Natural killer cell treated with Interleukin-12 subunit alpha and Interleukin-12 subunit beta and Interleukin-15 and Interleukin-18, amount 100 ng/mL, for 72 hours (primary cell): Measurements from ENCODE around the gene LPAR3. TPM values are rescaled to one million over a fixed set of nuclear protein-coding genes. Genes with fewer than 3 reads are reported as not detected.

ENCODE experiments used
- ATAC-seq, 2 donors: fragments of 150-1000 bp; cut with Tn5 transposase in 1 of 2; sonication (Bioruptor Pico), chemical (Tn5 transposase) in 1 of 2; 2 replicates each; pipeline ENCODE4 v1.10.0; 2021
- DNase-seq: peaks from one replicate; pipeline ENCODE4 v3.0.0; 2022; ENCODE audit warnings: low spot score
- H3K27ac Mint-ChIP-seq, 2 donors: 1 replicate in 1 of 2; 2 replicates in 1 of 2; pipeline ENCODE4 v1.8.0; 2022; ENCODE audit warnings: mixed read lengths in 2 of 2, mild to moderate bottlenecking in 1 of 2, moderate library complexity in 1 of 2
- H3K27me3 Mint-ChIP-seq, 2 donors: 1 replicate in 1 of 2; 2 replicates in 1 of 2; pipeline ENCODE4 v1.8.0; 2022; ENCODE audit warnings: mixed read lengths in 2 of 2
- H3K36me3 Mint-ChIP-seq: one replicate; pipeline ENCODE4 v1.8.0; 2022; ENCODE audit warnings: mixed read lengths
- H3K4me1 Mint-ChIP-seq, 2 donors: 1 replicate in 1 of 2; 2 replicates in 1 of 2; pipeline ENCODE4 v1.8.0; 2022; ENCODE audit warnings: low read depth in 2 of 2, mixed read lengths in 2 of 2, mild to moderate bottlenecking in 1 of 2
- H3K4me3 Mint-ChIP-seq: one replicate; pipeline ENCODE4 v1.8.0; 2022; ENCODE audit warnings: mixed read lengths
- H3K9me3 Mint-ChIP-seq: 2 replicates; pipeline ENCODE4 v1.8.0; 2022; ENCODE audit warnings: mixed read lengths
- total RNA-seq, 2 donors: library from RNA; stranded (reverse); gene quantifications; one replicate each; pipeline ENCODE4 v1.2.3, GENCODE V29; 2022

The LPAR3 gene
- total RNA-seq, 2 donors from 2014 or later = 0.90 to 1.4 TPM

GRCh38 chr1:84887261-84887934, 5.6 kb downstream of the LPAR3 start:
- Mint-ChIP-seq H3K36me3 (no peaks in the 10 kb centered on the region), H3K4me1 (no peaks in the 10 kb centered on the region), H3K4me3 (no peak overlapping the region), H3K27ac (no peak overlapping the region), H3K9me3 (no peaks in the 10 kb centered on the region), H3K27me3 (peaks cover 12 to 25% of the 10 kb centered on the region in 2 donors)
- no peak for ATAC-seq
- no peak for DNase-seq

DNA sequence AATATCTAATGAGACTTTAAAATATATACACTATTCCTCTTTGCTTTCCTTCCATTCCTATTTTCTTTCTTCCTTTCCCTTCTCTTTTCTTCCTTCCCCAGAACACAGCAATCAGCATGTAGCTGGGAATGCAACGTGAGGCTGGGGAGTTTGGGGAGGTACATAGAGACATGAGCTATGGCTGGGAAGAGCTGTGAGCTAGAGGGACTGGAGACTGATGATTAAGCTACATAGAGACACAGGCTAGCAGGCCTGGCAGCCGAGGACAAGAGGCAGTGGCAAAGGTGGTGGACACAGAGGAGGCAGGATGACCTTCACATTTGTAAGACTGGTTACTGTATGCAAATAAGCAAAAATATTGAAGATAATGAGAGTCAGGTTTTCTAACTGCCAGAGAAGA, 7.5 kb downstream of the LPAR3 start:
- Mint-ChIP-seq H3K36me3 (no peaks in the 10 kb centered on the region), H3K27me3 (peaks cover 9 to 30% of the 10 kb centered on the region in 2 donors), H3K9me3 (no peaks in the 10 kb centered on the region), H3K4me1 (no peaks in the 10 kb centered on the region), H3K4me3 (no peak overlapping the region), H3K27ac (no peak overlapping the region)
- ATAC-seq = no peak
- DNase-seq = no peak

- Mint-ChIP-seq H3K9me3 (no peaks in the 10 kb centered on the region), H3K4me3 (no peak overlapping the region), H3K27me3 (peaks cover 14 to 34% of the 10 kb centered on the region in 2 donors), H3K27ac (no peak overlapping the region), H3K36me3 (no peaks in the 10 kb centered on the region), H3K4me1 (no peaks in the 10 kb centered on the region)
- no peak for ATAC-seq
- no peak for DNase-seq
These were observed 8.2 kb downstream of the LPAR3 start for GRCh38 chr1:84884671-84885389.

GRCh38 chr1:84883286-84883685, 9.7 kb downstream of the LPAR3 start:
- ATAC-seq (no peak), DNase-seq (no peak)
- Mint-ChIP-seq H3K27ac (no peak overlapping the region), H3K4me1 (no peaks in the 10 kb centered on the region), H3K36me3 (no peaks in the 10 kb centered on the region), H3K27me3 (peaks cover 14 to 34% of the 10 kb centered on the region in 2 donors), H3K9me3 (no peaks in the 10 kb centered on the region), H3K4me3 (no peak overlapping the region)

GRCh38 chr1:84877592-84877991, 15.4 kb downstream of the LPAR3 start:
- Mint-ChIP-seq H3K4me1 (peaks cover 5 to 7% of the 10 kb centered on the region in 2 donors), H3K27ac (no peak overlapping the region), H3K27me3 (peaks cover 25 to 71% of the 10 kb centered on the region in 2 donors), H3K36me3 (no peaks in the 10 kb centered on the region), H3K4me3 (no peak overlapping the region), H3K9me3 (no peaks in the 10 kb centered on the region)
- no peak for ATAC-seq
- DNase-seq = no peak

DNA sequence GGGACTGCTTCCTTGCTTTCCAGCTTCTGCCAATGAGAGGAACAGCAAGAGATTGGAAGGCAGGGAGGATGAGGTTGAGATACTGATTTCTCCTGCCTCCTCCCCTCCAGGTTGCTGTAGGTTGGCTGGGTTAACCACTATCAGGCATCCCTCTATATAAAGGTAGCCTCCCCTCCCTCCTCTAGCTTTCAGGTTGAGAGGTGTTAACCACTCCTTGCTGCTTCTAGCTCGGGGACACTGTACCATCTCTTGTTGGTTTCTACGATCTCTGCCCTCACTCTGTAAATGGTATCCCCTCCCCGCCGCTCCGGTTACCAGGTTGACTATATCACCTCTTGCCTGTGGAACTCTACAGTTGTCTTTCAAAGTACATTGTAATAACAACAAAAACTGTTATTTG, 16.7 kb downstream of the LPAR3 start:
- Mint-ChIP-seq H3K9me3 (no peaks in the 10 kb centered on the region), H3K36me3 (no peaks in the 10 kb centered on the region), H3K4me1 (peaks cover 5 to 7% of the 10 kb centered on the region in 2 donors), H3K27me3 (peaks cover 29 to 69% of the 10 kb centered on the region in 2 donors), H3K27ac (no peak overlapping the region), H3K4me3 (no peak overlapping the region)
- peak; percentile 50 to 58 for ATAC-seq
- DNase-seq = no peak

GRCh38 chr1:84873366-84873765, 19.6 kb downstream of the LPAR3 start:
- no peaks in the 10 kb centered on the region for H3K36me3 Mint-ChIP-seq
- no peak for ATAC-seq
- H3K4me1 Mint-ChIP-seq = peaks cover 5 to 7% of the 10 kb centered on the region in 2 donors
- DNase-seq = no peak
- no peak overlapping the region for H3K4me3 Mint-ChIP-seq
- no peak overlapping the region for H3K27ac Mint-ChIP-seq
- no peaks in the 10 kb centered on the region for H3K9me3 Mint-ChIP-seq
- H3K27me3 Mint-ChIP-seq = peaks cover 26 to 61% of the 10 kb centered on the region in 2 donors

DNA sequence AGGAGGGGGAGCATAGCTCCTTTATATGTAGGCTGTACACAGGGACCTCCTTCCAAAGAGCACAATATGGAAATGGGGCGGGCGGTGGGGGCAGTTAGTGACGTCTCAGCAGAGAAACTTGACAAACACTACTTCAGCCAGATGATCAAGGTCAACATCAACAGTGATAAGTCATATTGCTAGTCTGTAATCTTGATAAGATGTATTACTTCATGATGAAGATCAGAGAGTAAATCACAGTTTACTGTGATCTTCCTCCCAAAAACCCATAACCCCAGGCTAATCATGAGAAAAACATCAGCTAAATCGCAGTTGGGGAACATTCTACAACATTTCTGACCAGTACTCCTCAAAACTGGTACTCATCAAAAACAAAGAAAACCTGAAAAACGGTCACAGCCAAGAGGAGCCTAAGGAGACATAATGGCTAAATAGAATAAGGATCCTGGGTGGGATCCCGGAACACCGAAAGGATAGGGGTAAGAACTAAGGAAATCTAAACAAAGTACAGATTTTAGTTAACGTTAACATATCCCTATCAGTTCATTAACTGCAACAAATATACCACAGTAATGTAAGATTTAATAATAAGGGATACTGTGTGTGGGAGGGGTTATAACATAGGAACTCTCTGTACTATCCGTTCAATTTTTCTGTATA, 20.2 kb downstream of the LPAR3 start:
- no peak overlapping the region for H3K27ac Mint-ChIP-seq
- H3K9me3 Mint-ChIP-seq = no peaks in the 10 kb centered on the region
- no peak overlapping the region for H3K4me3 Mint-ChIP-seq
- ATAC-seq (no peak), DNase-seq (no peak)
- peaks cover 5 to 7% of the 10 kb centered on the region in 2 donors for H3K4me1 Mint-ChIP-seq
- peaks cover 23 to 55% of the 10 kb centered on the region in 2 donors for H3K27me3 Mint-ChIP-seq
- no peaks in the 10 kb centered on the region for H3K36me3 Mint-ChIP-seq

DNA sequence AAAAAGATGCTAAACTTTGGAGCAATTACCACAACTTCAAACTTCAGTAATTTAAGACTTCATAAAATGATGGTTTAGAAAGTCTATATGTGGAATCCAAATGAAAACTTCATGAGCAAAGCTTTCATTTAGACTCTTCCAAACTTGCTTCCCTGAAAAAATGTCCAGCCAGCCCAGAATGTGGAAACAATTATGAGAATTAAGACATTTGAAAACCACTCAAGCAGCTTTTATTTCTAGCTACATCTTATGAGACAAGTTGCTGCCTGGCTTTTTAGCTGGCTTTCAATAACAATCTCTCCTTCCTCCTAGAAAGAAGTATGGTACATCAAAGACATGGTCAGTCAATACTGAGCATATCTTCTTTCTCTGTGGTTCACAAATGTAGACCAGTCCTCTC, 21.8 kb downstream of the LPAR3 start:
- no peaks in the 10 kb centered on the region for H3K9me3 Mint-ChIP-seq
- H3K27ac Mint-ChIP-seq = no peak overlapping the region
- no peaks in the 10 kb centered on the region for H3K36me3 Mint-ChIP-seq
- no peak overlapping the region for H3K4me3 Mint-ChIP-seq
- no peak for ATAC-seq
- peaks cover 22 to 39% of the 10 kb centered on the region in 2 donors for H3K27me3 Mint-ChIP-seq
- DNase-seq = no peak
- H3K4me1 Mint-ChIP-seq = peaks cover under 1% of the 10 kb centered on the region in 2 donors

GRCh38 chr1:84870591-84870990, 22.4 kb downstream of the LPAR3 start:
- Mint-ChIP-seq H3K9me3 (no peaks in the 10 kb centered on the region), H3K27ac (no peak overlapping the region), H3K36me3 (no peaks in the 10 kb centered on the region), H3K4me3 (no peak overlapping the region), H3K4me1 (no peaks in the 10 kb centered on the region), H3K27me3 (peaks cover 18 to 33% of the 10 kb centered on the region in 2 donors)
- no peak for DNase-seq
- ATAC-seq = no peak

DNA sequence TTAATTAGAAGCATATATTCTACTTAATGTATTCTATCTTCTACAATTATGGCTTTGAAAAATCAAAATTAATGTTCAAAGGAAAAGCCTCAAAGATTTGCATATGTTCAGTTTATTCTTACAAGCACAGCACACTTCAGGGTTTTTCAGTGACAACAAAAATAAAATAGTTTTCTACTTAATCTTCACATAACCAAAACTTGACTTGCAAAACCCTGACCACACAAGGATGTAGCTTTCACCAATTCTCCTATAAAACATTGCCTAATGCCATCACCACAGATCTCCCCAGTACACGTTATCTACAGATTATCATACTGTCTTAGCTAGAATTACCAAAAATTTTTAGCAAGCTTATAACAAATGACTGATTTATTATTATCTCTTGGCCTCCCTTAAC, 23.3 kb downstream of the LPAR3 start:
- H3K4me3 Mint-ChIP-seq = no peak overlapping the region
- no peak for DNase-seq
- H3K9me3 Mint-ChIP-seq = no peaks in the 10 kb centered on the region
- H3K27me3 Mint-ChIP-seq = peaks cover 25 to 38% of the 10 kb centered on the region in 2 donors
- peaks cover 0 to 4% of the 10 kb centered on the region in 2 donors for H3K4me1 Mint-ChIP-seq
- H3K27ac Mint-ChIP-seq = no peak overlapping the region
- ATAC-seq = no peak
- no peaks in the 10 kb centered on the region for H3K36me3 Mint-ChIP-seq

DNA sequence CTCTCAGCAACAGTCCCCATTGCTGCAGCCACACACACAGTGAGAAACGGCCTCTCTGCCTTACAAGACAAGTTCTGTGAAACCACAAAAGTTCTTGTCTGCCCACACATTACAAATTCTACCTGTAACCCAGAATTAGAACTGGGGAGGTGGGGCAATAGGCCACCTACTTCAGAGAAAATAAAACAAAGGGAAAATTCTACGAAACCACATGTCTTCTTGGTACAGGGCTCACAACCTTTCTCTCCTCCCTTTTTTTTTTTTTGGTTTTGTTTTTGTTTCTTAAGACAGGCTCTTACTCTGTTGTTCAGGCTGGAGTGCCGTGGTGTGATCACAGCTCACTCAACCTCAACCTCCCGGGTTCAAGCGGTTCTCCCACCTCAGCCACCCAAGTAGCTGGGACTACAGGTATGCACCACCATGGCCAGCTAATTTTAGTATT, 30.2 kb downstream of the LPAR3 start:
- H3K4me3 Mint-ChIP-seq = peak overlapping the region; percentile 57
- peaks cover 14 to 22% of the 10 kb centered on the region in 2 donors for H3K27me3 Mint-ChIP-seq
- H3K9me3 Mint-ChIP-seq = no peaks in the 10 kb centered on the region

GRCh38 chr1:84861988-84862644, 30.9 kb downstream of the LPAR3 start:
- ATAC-seq = no peak
- Mint-ChIP-seq H3K9me3 (no peaks in the 10 kb centered on the region), H3K4me1 (peaks cover 28 to 31% of the 10 kb centered on the region in 2 donors), H3K27me3 (peaks cover 14 to 22% of the 10 kb centered on the region in 2 donors), H3K36me3 (no peaks in the 10 kb centered on the region), H3K27ac (peak overlapping the region; percentile 32 to 52), H3K4me3 (peak overlapping the region; percentile 57)
- no peak for DNase-seq

More for the DNA sequence above, 30.2 kb downstream of the LPAR3 start:
- H3K36me3 Mint-ChIP-seq = no peaks in the 10 kb centered on the region
- H3K27ac Mint-ChIP-seq = peak overlapping the region; percentile 32 to 52
- DNase-seq (no peak), ATAC-seq (peak; percentile 83 to 89)
- peaks cover 28 to 31% of the 10 kb centered on the region in 2 donors for H3K4me1 Mint-ChIP-seq
